ENCODE data around the gene RADX.

RADX gene

DNA sequence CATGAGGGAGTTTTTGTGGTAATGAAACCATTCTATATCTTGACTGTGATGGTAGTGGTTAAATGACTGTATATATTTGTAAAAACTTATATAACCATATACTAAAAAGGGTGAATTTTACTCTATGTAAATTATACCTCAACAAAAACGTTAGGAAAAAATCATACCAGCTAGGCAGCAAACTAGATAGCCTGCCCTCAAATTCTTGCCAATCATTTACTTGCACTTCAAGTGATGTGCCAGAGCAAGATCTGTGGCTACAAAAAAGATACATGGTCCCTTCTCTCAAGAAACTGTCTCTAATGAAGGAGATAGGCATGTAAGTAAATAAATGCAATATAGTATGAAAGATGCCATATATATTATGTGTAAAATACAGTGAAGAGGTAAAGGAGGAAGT is 104.7 kb downstream of the RADX start:
- no peak overlapping the region for H3K4me3 ChIP-seq (ENCODE audit: low read depth, low read length)
- in situ Hi-C loops (cut with HindIII; ENCODE audit: low sequenced_read_pairs): no loop called here
- no peak for DNase-seq (ENCODE audit: low read depth)
- TF ChIP-seq, protein P1, sequence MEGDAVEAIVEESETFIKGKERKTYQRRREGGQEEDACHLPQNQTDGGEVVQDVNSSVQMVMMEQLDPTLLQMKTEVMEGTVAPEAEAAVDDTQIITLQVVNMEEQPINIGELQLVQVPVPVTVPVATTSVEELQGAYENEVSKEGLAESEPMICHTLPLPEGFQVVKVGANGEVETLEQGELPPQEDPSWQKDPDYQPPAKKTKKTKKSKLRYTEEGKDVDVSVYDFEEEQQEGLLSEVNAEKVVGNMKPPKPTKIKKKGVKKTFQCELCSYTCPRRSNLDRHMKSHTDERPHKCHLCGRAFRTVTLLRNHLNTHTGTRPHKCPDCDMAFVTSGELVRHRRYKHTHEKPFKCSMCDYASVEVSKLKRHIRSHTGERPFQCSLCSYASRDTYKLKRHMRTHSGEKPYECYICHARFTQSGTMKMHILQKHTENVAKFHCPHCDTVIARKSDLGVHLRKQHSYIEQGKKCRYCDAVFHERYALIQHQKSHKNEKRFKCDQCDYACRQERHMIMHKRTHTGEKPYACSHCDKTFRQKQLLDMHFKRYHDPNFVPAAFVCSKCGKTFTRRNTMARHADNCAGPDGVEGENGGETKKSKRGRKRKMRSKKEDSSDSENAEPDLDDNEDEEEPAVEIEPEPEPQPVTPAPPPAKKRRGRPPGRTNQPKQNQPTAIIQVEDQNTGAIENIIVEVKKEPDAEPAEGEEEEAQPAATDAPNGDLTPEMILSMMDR (IDR thresholded peaks at IDR 0.05; ENCODE audit: low read depth, low read length, missing control alignments): no peak

DNA sequence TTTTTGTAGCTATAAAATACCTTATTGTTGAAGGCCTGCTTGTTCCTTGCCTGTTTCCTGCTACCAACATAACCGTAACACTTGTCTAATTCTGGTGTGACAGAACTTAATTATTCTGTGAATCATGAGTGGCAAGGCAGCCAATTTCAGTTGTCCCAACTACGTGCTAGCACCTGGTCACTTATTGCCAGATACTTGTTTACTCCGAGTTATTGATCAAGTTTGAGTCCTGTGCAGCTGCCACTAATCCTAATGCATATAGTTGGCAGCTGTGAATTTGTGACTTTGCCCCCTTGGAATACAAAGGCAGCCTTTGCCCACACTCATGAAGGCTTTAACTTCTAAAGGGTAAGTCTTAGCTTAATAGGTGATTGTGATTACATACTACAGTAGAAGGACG is 106.9 kb downstream of the RADX start:
- TF ChIP-seq, protein P1 (IDR thresholded peaks at IDR 0.05; ENCODE audit: low read depth, low read length, missing control alignments): no peak
- in situ Hi-C loops (cut with HindIII; ENCODE audit: low sequenced_read_pairs): no loop called here
- no peak overlapping the region for H3K4me3 ChIP-seq (ENCODE audit: low read depth, low read length)
- no peak for DNase-seq (ENCODE audit: low read depth)

DNA sequence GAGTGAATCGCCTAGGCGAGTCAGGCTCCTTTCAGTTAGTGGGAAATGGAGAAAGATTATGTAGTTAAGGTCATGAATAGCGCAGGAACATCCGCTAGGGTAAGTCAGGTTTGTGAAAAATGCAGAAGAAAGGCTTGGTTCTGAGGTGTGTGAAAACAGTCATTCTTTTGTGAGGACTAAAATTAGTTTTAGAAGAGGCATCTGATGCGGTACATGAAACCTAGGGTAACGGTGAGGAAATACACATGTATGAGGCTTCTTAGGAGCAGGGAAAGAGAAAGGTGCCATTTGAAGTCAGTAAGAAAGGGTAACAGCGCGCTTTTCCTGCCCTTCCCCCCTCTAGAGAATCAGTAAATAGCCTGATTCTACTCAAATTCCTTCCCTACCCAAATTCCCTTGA is 114.2 kb downstream of the RADX start:
- DNase-seq (ENCODE audit: low read depth): no peak
- in situ Hi-C loops (cut with HindIII; ENCODE audit: low sequenced_read_pairs): no loop called here
- peak overlapping the region; percentile 59 for H3K4me3 ChIP-seq (ENCODE audit: low read depth, low read length)
- TF ChIP-seq, protein P1 (IDR thresholded peaks at IDR 0.05; ENCODE audit: low read depth, low read length, missing control alignments): peak; percentile 5

DNA sequence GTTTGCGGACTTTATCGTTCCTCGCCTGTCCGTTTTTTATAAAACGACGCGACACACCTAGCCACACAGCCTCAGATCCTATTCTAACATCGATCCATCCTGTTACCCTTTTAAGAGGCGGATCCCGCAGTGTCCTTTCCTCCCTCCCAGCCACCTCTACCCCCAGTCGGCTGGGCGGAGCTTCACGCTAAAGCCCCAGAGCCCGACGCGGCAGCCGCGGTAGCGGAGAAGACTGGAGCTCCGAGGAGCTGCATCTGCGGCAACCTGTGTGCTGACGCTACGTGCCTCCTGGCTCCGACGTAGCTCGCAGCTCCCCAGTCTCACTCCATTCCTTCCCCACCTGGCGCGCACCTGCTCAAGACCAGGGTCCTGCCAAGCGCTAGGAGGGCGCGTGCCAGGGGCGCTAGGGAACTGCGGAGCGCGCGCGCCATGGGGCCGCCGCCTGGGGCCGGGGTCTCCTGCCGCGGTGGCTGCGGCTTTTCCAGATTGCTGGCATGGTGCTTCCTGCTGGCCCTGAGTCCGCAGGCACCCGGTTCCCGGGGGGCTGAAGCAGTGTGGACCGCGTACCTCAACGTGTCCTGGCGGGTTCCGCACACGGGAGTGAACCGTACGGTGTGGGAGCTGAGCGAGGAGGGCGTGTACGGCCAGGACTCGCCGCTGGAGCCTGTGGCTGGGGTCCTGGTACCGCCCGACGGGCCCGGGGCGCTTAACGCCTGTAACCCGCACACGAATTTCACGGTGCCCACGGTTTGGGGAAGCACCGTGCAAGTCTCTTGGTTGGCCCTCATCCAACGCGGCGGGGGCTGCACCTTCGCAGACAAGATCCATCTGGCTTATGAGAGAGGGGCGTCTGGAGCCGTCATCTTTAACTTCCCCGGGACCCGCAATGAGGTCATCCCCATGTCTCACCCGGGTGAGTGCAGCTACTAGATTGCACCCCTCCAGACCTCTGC is 115.0 kb downstream of the RADX start, which contains the start of gene RNF128:
Gene RNF128 (plus strand): TSS at position 217 of the 953 bp plus-strand sequence. CDS start 213 bp downstream, at position 430.
- H3K4me3 ChIP-seq (ENCODE audit: low read depth, low read length): peak within 1 kb of the TSS; percentile 59
- DNase-seq (ENCODE audit: low read depth): no peak
- TF ChIP-seq, protein P1 (IDR thresholded peaks at IDR 0.05; ENCODE audit: low read depth, low read length, missing control alignments): no peak
- in situ Hi-C loops (cut with HindIII; ENCODE audit: low sequenced_read_pairs): no loop called here

DNA sequence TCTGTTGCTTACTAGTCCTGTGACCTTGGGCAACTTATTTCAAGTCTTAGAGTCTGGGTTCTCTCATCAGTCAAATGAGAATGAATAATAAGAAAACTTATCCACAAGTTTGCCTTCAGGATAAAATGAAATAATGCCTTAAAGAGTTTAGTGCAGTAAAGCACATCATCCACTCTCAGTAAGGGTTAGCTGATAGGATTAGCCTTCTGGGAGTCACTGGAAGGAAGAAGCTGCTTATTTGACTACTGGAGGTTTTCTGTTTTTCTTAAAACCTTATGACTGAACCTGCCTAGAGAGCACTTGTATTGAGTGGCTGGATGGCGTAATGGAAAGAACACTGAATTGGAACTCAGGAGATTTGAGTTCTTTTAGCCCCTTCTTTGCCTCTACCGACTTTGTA is 116.6 kb downstream of the RADX start:
- TF ChIP-seq, protein P1 (IDR thresholded peaks at IDR 0.05; ENCODE audit: low read depth, low read length, missing control alignments): no peak
- in situ Hi-C loops (cut with HindIII; ENCODE audit: low sequenced_read_pairs): no loop called here
- no peak for DNase-seq (ENCODE audit: low read depth)

More for the DNA sequence above, 116.6 kb downstream of the RADX start:
- H3K4me3 ChIP-seq (ENCODE audit: low read depth, low read length): no peak overlapping the region

Measured in astrocyte of the cerebellum (primary cell).